Spleen (tissue), 11 donors: Measurements from ENCODE around the gene TNP2. TPM values are rescaled to one million over a fixed set of nuclear protein-coding genes. Genes with fewer than 3 reads are reported as not detected.

Source experiments
- DNase-seq: peaks from one replicate; pipeline ENCODE4 v3.0.0-alpha.2; 2020
- H3K27ac ChIP-seq, 8 donors: fragments of 200-600 bp; sonication (generic) in 7 of 8; 1 replicate in 4 of 8; 2 replicates in 4 of 8; pipeline versions ENCODE4 v1.5.0 to v1.8.0; 2016 to 2021; ENCODE audit warnings: inconsistent platforms in 4 of 8, mild to moderate bottlenecking in 4 of 8, moderate library complexity in 1 of 8
- H3K27me3 ChIP-seq, 7 donors: fragments of 200-600 bp; sonication (generic) in 6 of 7; replicated peaks in 1 of 7; 1 replicate in 4 of 7; 2 replicates in 3 of 7; pipeline versions ENCODE4 v1.5.0 to v1.8.0; 2016 to 2021; ENCODE audit warnings: inconsistent platforms in 3 of 7, mild to moderate bottlenecking in 1 of 7
- H3K36me3 ChIP-seq, 6 donors: fragments of 200-600 bp; sonication (generic) in 5 of 6; 1 replicate in 4 of 6; 2 replicates in 2 of 6; pipeline versions ENCODE4 v1.5.0 to v1.8.0; 2016 to 2021; ENCODE audit warnings: inconsistent platforms in 2 of 6
- H3K4me1 ChIP-seq, 6 donors: fragments of 200-600 bp; sonication (generic) in 5 of 6; 1 replicate in 3 of 6; 2 replicates in 3 of 6; pipeline versions ENCODE4 v1.5.0 to v1.8.0; 2016 to 2021; ENCODE audit warnings: inconsistent platforms in 3 of 6
- H3K4me3 ChIP-seq, 8 donors: fragments of 200-600 bp; sonication (generic) in 7 of 8; 1 replicate in 4 of 8; 2 replicates in 4 of 8; pipeline versions ENCODE4 v1.5.0 to v1.8.0; 2016 to 2021; ENCODE audit warnings: inconsistent platforms in 4 of 8, mild to moderate bottlenecking in 4 of 8, moderate library complexity in 2 of 8
- H3K9me3 ChIP-seq, 8 donors: fragments of 200-600 bp; sonication (generic) in 7 of 8; 1 replicate in 4 of 8; 2 replicates in 4 of 8; pipeline versions ENCODE4 v1.5.0 to v1.8.0; 2016 to 2021; ENCODE audit warnings: inconsistent platforms in 4 of 8
- CTCF ChIP-seq, 11 experiments: fragments of 200-600 bp in 7 of 11; fragments of 450-650 bp in 4 of 11; sonication (generic) in 4 of 11; IDR thresholded peaks in 8 of 11; conservative IDR thresholded peaks in 3 of 11; 1 replicate in 7 of 11; 2 replicates in 4 of 11; pipeline versions ENCODE4 v1.4.0 to v1.8.0; 2016 to 2021; ENCODE audit warnings: antibody characterized with exemption in 11 of 11, inconsistent platforms in 4 of 11, mild to moderate bottlenecking in 1 of 11
- POLR2A ChIP-seq, 3 donors: fragments of 450-650 bp; IDR thresholded peaks; one replicate each; pipeline ENCODE4 v1.5.1; 2017; ENCODE audit warnings: antibody characterized with exemption in 3 of 3, mild to moderate bottlenecking in 1 of 3
- POLR2AphosphoS5 ChIP-seq, 3 donors: sonication (generic); formaldehyde crosslinking; IDR thresholded peaks; one replicate each; pipeline ENCODE4 v1.5.1; 2017; ENCODE audit warnings: antibody characterized with exemption in 3 of 3
- WGBS, 5 donors: extraction: QIAGEN DNeasy Blood & Tissue Kit in 3 of 5; methylation state at CpG; one replicate each; pipeline versions ENCODE4 v1.1.5 to v1.1.7; 2013 to 2018; 5-methylcytosine and 5-hydroxymethylcytosine counted together
- intact Hi-C: fragments of 100-400 bp; cut with DNase I; formaldehyde crosslinking; loops from one replicate; pipeline ENCODE4 v1.15.0; 2023; ENCODE audit warnings: low total_unique reads
- polyA plus RNA-seq, 3 donors: library from polyadenylated mRNA; stranded (reverse); fragments of 200-250 nt; gene quantifications; one replicate each; pipeline ENCODE4 v1.2.1, GENCODE V29; 2013
- total RNA-seq, 7 donors: library from RNA; depleted of rRNA in 3 of 7; stranded (reverse); fragments of >200 nt in 3 of 7; fragmentation: NEBNext Ultra II Directional in 4 of 7; extraction: Animal tissue kit (Norgen Biotek cat#: 25700) in 4 of 7; gene quantifications; one replicate each; pipeline versions ENCODE4 v1.1.0 to v1.2.1, GENCODE V29; 2016 to 2021
- donor health status: healthy with polysubstance abuse.
- donor health status: DM: no; HTN: no; CAD: no; lungs with moderate emphysema.
- donor health status: DM: no; HTN: no; CAD: no.
- donor health status: Bipolar disorder and iron deficiency.
- donor health status: healthy.
- donor health status: DM: no; HTN: no; CAD: no.
- donor health status: DM: yes; HTN: yes; CAD: no.

Gene TNP2
- total and polyA plus RNA-seq, 10 donors: not detected

- WGBS, 5 donors: 81 to 90% (median 84%) methylated on average over 2 of the region's 2 CpGs
- H3K36me3 ChIP-seq: no peaks in the 10 kb centered on the region
- intact Hi-C loops: no loop called here
- H3K4me3 ChIP-seq: no peak overlapping the region
- no peaks in the 10 kb centered on the region for H3K9me3 ChIP-seq
- no peak for TF ChIP-seq CTCF (IDR thresholded peaks at IDR 0.05 in 8 of 11, conservative IDR thresholded peaks at IDR 0.05 in 3 of 11)
- TF ChIP-seq POLR2AphosphoS5 (IDR thresholded peaks at IDR 0.05): no peak
- no peak for TF ChIP-seq POLR2A (IDR thresholded peaks at IDR 0.05)
- H3K4me1 ChIP-seq: no peaks in the 10 kb centered on the region
- H3K27me3 ChIP-seq: no peaks in the 10 kb centered on the region
- H3K27ac ChIP-seq: no peak overlapping the region
- no peak for DNase-seq
Observed at GRCh38 chr16:11285842-11286241, 16.7 kb upstream of the TNP2 start.

GRCh38 chr16:11283820-11284248 lies 14.7 kb upstream of the TNP2 start:
- whole genome bisulfite sequencing, 5 donors: 53 to 72% (median 64%) methylated on average over 4 of the region's 4 CpGs
- Histone ChIP-seq H3K4me1 (peaks cover 0 to 7% (median 0%) of the 10 kb centered on the region in 6 donors), H3K9me3 (no peaks in the 10 kb centered on the region), H3K36me3 (no peaks in the 10 kb centered on the region), H3K27me3 (no peaks in the 10 kb centered on the region), H3K4me3 (no peak overlapping the region), H3K27ac (no peak overlapping the region)
- intact Hi-C loops: no loop called here
- DNase-seq: no peak
- TF ChIP-seq POLR2A (IDR thresholded peaks at IDR 0.05): no peak
- TF ChIP-seq POLR2AphosphoS5 (IDR thresholded peaks at IDR 0.05): no peak

GRCh38 chr16:11280616-11281522 lies 11.7 kb upstream of the TNP2 start, which contains the start of gene PRM1:
TSS of gene PRM1 (minus strand) at chr16:11281330. CDS start at chr16:11281238, 92 bp downstream.
- TF ChIP-seq CTCF (IDR thresholded peaks at IDR 0.05 in 8 of 11, conservative IDR thresholded peaks at IDR 0.05 in 3 of 11): no peak
- TF ChIP-seq POLR2A (IDR thresholded peaks at IDR 0.05): no peak
- TF ChIP-seq POLR2AphosphoS5 (IDR thresholded peaks at IDR 0.05): no peak
- WGBS, 5 donors: 88 to 92% (median 89%) methylated on average over 22 to 25 of the region's 25 CpGs
- no peak within 1 kb of the TSS for H3K4me3 ChIP-seq
- no peaks in the 10 kb centered on the region for H3K36me3 ChIP-seq
- no peaks in the 10 kb centered on the region for H3K27me3 ChIP-seq
- no peak within 1 kb of the TSS for H3K27ac ChIP-seq
- no peak for DNase-seq
- intact Hi-C loops: no loop called here
- H3K9me3 ChIP-seq: no peaks in the 10 kb centered on the region
- H3K4me1 ChIP-seq: peaks cover 0 to 9% (median 0%) of the 10 kb centered on the region in 6 donors

GRCh38 chr16:11278681-11279628 lies 9.8 kb upstream of the TNP2 start:
- Histone ChIP-seq H3K4me3 (no peak overlapping the region), H3K36me3 (no peaks in the 10 kb centered on the region), H3K9me3 (no peaks in the 10 kb centered on the region), H3K27me3 (no peaks in the 10 kb centered on the region), H3K4me1 (peaks cover 0 to 9% (median 0%) of the 10 kb centered on the region in 6 donors), H3K27ac (no peak overlapping the region)
- TF ChIP-seq CTCF (IDR thresholded peaks at IDR 0.05 in 8 of 11, conservative IDR thresholded peaks at IDR 0.05 in 3 of 11) (no peak), POLR2AphosphoS5 (IDR thresholded peaks at IDR 0.05) (no peak), POLR2A (IDR thresholded peaks at IDR 0.05) (no peak)
- no peak for DNase-seq
- 78 to 86% (median 80%) methylated on average over 7 of the region's 7 CpGs for WGBS, 5 donors
- intact Hi-C loops: no loop called here
